H54 (cell line): Measurements from ENCODE around the gene VPS52.
A peak's percentile ranks its signal among the peaks of the same experiment; 100 is the strongest.
"Not testable (repeated sequence)": the region's sequence is repeated elsewhere in the genome, so short reads cannot be mapped to it uniquely, and the experiment has no call there.

ENCODE experiments used
- DNase-seq: peaks from one replicate; pipeline ENCODE4 v3.0.0; 2011; ENCODE audit warnings: low spot score, mixed read lengths; ENCODE audit not compliant: insufficient read length
- FAIRE-seq: peaks from 3 replicates; lab custom pipeline; 2011; peaks lifted over from hg19 to GRCh38; lab: Jason Lieb, UNC
- POLR2A ChIP-seq: IDR thresholded peaks from 2 replicates; pipeline ENCODE4 v1.6.1; 2011; ENCODE audit warnings: low read depth, mild to moderate bottlenecking, low read length

VPS52 gene

DNA sequence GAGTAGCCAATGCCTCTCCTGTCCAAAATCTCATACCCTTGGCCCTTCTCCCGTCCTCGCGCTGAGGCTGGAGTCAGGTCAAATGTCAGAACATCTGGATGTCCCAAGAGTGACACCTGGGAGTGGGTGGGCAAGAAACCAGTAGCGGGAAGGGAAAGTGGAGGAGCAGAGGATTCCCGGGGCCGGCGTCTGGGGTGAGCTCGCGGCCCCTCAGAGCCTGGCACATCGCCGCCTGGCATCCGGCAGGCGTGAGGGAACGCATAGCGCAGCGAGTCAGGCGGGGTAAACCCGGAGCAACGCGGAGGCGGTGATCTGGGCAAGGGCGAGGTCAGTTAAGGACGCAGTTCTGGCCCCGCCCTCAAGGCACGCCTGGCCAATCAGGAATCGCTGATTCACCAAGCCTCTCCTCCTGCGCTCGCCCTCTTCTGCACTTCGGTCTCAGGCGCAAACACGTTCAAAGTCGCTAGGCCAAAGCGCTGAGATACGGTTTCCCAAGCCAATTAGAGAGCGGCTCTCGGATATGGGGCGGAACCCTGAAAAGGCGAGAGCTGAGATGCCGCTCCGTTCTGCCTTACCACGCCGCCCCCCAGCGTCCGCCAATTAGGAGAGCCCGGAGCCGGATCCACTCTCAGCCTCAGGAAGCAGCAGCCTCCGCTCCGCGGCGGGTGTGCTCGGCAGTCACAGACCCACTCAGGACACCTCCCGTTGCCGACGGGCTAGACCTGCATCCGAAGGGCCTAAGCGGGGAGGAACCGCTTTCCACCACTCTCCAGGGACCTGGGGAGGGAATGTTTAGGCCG is 22.5 kb downstream of the VPS52 start:
- peak; percentile 73 for DNase-seq
- TF ChIP-seq POLR2A: peak; percentile 81
- FAIRE-seq: peak; percentile 85

DNA sequence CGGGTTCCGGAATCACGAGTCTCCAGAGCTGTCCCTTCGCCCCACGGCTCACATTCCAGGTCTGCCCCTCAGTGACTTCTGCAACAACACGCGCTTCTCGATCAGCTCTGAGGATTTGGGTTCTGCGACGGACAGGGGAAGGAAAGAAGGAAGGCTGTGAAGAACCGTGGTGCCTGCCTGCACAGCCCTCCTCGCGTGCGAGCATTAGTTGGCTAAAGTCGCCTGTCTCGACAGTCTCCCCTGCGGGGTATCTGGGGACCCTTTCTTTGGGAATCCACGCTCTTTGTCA is 23.1 kb downstream of the VPS52 start:
- no peak for DNase-seq
- FAIRE-seq: no peak
- no peak for TF ChIP-seq POLR2A

DNA sequence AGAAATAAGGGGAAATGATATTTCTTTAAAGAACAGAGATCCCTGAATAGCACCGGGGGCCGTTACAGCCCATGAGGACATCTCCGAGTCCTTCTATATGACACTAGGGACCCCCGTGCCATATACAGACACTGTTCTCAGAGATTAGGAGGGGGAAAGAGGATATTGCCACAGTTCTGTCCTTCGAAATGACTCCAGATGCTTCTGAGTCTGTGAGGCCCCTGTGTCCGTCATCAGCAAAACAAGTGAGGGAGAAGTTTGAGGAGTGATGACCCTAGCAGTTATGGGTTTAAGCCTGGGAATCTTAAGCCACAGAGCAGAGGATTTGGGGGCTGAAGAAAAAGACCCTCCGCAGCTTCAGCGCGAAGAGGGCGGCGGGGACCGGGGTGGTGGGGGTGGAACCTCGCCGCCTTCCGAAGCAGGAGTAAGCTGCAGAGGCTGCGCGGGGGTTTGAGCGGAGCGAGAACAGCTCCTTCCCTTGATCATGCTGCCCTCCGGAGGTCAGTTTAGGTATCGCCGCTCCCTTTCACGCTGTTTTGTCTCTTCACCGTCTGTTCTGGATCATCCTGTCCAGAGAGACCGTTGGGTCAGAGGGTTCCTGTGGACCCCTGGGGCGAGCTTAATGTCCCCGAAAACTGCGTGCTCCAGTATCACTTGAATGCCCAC is 23.6 kb downstream of the VPS52 start:
- TF ChIP-seq POLR2A: no peak
- FAIRE-seq: no peak
- no peak for DNase-seq

DNA sequence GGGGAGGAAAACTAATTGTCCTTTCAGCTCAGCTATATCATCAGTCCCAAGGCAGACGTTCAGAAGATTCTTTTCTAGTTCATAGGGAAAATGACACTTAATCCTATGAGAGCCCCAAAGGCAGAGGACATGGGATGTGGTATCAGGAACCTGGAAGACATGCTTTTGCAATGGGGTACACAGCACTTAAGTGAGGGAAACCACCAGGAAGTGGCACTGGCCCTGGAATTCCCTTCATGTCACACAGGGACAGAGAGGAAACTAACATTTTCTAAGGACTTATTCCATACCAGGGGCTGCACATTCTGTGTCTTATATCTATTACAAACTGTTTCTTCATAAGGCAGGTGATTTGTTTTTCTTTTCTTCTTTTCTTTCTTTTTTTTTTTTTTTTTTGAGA is 28.2 kb downstream of the VPS52 start:
- DNase-seq (no peak), FAIRE-seq (no peak)
- no peak for TF ChIP-seq POLR2A

DNA sequence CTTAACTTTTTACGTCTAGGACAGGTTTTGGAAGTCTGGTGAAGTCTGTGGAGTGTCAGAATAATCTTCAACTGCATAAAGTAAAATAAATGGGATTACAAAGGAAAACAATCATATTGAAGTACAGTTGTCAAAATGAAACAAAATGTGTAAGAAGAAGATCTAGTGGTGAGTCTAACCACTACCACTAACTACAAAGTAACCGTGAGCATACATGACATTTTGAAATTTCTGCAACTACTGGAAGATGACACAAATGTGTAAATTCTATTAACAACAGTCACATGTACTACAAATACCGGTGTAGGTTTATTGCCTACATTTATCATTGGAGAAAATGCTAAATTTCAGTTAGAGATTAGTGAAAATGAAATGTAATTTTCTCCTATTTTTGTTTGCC is 29.7 kb downstream of the VPS52 start:
- no peak for TF ChIP-seq POLR2A
- no peak for DNase-seq
- no peak for FAIRE-seq

DNA sequence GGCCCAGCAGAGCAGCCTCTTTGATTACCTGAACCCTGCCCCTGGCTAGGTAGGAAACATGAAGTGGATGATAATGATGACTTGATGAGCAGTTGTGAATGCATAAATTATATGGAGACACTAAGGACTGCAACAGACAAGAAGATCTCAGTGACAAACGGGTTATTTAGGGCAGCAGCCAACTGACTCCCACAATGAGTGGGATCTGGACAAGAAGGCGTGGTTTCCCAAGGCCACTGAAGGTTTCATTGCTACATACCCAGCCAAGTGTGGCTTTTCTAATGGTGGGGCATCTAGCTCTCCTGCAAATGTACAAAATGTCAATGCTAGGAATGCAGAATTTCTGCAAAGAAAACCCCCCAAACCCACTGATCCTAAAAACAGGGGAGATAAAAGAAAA is 33.9 kb downstream of the VPS52 start:
- DNase-seq (no peak), FAIRE-seq (no peak)
- no peak for TF ChIP-seq POLR2A

DNA sequence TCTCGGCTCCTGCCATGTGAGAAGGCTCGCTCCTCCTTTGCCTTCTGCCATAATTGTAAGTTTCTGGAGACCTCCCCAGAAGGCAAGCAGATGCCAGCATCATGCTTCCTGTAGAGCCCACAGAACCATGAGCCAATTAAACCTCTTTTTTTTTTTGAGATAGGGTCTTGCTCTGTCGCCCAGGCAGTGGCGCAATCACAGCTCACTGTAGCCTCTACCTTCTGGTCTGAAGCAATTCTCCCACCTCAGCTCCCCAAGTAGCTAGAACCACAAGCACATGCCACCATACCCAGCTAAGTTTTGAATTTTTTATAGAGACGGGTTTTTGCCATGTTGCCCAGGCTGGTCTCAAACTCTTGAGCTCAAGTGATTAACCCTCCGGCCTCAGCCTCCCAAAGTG is 34.8 kb downstream of the VPS52 start:
- FAIRE-seq (no peak), DNase-seq (no peak)
- TF ChIP-seq POLR2A: no peak

DNA sequence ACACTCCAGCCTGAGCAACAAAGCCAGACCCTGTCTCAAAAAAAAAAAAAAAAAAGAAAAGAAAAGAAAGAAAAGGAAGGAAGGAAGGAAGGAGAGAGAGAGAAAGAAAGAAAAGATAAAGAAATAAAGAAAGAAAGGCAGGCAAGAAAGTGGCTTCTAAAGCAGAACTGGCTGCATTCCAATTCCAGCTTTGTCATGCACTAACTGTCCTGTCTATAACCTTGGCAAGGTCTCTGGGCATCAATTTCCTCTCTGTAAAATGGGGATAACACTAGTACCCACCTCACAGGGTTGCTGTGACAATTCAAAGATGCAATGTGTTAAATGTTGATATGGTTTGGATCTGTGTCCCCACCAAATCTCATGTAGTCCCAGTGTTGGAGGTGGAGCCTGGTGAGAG is 35.3 kb downstream of the VPS52 start:
- no peak for TF ChIP-seq POLR2A
- no peak for DNase-seq
- no peak for FAIRE-seq

DNA sequence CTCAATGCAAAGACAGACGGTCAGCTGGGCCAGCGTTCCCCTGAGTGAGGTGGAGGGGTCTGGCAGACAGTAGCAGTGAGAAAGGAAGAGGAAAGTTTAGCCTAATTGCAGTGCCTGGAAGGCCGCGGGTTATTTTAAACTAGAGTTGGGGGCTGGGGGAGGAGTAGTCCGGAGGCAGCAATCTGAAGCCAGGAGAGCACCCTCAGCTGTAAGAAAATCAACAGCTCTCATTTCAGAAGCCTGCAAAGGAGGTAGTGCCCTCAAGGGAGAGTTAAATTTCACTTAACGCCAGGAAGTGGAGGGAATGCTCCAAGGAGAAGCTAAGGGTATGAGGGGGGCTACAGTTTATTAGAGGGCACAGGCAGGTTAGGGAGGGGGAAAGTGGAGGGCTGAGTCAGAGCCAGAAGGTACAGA is 36.4 kb downstream of the VPS52 start:
- FAIRE-seq: no peak
- no peak for DNase-seq
- TF ChIP-seq POLR2A: no peak

DNA sequence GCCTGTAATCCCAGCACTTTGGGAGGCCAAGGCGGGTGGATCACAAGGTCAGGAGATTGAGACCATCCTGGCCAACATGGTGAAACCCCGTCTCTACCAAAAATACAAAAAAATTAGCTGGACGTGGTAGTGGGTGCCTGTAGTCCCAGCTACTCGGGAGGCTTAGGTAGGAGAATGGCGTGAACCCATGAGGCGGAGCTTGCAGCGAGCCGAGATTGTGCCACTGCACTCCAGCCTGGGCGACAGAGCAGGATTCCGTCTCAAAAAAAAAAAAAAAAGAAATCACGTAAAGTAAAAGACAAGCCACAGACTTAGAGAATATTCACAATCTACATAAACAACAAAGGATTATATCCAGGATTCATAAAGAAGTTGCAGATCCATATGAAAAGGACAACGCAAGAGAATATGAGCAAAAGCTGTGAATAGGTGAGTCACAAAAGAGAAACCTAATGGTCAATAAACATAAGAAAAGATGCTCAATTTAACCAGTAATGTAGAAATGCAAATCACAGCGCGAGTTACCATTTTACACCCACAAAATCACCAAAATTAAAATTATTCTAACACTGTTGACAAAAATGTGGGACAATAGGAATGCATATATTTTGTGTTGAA is 45.1 kb downstream of the VPS52 start:
- not testable (repeated sequence) for FAIRE-seq, DNase-seq

DNA sequence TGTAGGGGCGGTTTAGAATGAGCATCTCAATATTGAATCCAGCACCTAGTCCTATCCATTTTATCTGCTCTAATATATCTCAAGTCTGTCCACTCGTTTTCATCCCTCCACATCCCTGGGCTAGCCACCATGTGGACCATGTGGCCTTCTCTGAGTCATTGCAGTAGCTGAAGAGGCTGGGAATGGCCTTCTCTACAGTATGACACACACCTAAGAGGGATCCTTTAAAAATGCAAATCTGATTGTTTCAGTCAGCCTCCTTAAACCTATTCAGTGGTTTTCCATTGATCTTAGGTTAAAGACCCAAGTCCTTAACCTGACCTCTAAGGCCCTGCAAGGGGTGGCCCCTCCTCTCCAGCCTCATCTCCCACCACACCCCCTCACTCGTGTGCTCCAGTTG is 54.0 kb downstream of the VPS52 start:
- FAIRE-seq: no peak
- no peak for DNase-seq
- TF ChIP-seq POLR2A: no peak

DNA sequence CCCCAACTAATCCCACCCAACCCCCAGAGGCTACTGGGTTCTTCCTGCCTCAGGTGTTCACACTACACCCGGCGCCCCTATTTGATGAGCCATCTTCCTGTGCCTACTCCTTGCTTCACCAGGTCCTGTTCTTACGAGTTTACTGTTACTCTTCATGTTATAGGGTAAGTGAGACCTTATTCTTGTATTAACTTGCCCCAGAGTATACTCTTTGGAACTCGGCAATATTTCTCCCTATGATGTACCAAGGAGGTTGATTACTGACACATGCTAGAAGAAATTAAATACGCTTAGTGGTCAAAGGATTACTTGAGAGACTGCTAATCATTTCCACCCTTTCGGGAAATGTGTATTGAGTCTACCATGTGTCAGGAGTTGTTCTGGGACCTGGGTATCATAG is 54.4 kb downstream of the VPS52 start:
- TF ChIP-seq POLR2A: no peak
- FAIRE-seq (no peak), DNase-seq (no peak)

DNA sequence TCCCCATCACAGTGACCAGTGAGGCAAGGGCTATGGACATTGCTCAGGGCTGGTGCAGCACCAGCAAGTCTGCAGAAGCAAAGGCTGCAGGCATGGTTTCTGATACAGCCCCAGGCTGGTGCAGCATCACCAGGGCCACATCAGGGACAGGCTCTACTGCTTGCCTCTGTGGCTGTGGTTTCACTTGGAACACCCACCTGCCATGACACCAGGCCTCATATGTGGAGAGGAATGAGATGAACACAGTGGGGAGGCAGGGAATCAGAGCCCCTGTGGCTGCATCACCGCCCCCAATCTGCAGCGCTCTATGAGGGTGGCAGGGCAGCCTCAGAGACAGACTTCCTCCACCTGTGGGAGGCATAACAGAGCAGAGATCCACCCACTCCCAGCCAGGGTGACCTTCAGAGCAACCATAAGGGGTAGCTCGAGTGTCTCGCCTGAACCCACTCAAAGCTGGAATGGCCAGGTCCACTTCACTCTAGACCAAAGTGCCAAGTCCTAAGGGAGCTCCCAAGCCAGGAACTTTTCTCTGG is 55.5 kb downstream of the VPS52 start:
- no peak for TF ChIP-seq POLR2A
- no peak for FAIRE-seq
- DNase-seq: no peak

DNA sequence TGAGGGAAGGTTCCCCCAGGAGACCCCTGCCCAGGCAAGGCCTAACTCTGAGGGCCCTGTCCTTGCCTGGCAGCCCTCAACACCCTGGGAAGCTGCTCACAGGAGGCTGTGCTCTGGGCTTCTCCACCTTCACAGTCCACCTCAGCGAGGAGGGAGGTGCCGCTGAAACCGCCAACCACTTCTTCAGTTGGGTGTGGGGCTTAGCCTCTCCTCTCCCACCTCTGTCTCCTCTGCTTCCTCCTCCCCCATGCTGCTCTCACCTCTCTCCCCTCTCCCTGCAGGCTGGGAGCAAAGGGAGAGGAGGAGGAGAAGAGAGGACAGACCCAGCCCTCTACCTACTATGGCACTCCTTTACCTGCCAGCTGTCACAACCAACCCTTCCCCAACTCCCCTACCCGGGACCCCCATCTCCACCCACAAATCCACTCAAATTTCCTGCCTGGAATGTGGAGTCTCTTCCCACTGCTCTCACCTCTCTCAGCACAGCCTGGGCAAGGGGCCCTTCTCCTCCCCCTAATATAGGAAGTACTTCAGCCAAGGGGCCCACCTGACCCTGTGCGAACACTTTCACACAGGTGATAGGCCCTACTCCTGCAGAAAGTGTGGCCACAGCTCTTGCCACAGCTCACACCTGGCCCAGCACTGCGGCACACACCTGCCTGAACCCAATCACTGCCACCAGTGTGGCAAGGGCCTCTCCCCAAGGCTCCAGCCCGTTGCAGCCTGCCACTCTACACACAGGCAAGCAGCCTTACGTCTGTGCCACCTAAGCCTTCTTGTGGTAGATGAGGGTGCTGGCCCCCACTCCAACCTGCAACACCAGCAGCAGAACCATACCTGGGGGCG is 56.2 kb downstream of the VPS52 start:
- FAIRE-seq (no peak), DNase-seq (no peak)
- TF ChIP-seq POLR2A: no peak
